Kidney capillary endothelial cell (primary cell): Measurements from ENCODE around the gene MAGEA11.
"Not testable (repeated sequence)": the region's sequence is repeated elsewhere in the genome, so short reads cannot be mapped to it uniquely, and the experiment has no call there.

ENCODE experiments used
- DNase-seq: peaks from one replicate; pipeline ENCODE4 v3.0.0-alpha.2; 2018; ENCODE audit warnings: low spot score

Gene MAGEA11, protein sequence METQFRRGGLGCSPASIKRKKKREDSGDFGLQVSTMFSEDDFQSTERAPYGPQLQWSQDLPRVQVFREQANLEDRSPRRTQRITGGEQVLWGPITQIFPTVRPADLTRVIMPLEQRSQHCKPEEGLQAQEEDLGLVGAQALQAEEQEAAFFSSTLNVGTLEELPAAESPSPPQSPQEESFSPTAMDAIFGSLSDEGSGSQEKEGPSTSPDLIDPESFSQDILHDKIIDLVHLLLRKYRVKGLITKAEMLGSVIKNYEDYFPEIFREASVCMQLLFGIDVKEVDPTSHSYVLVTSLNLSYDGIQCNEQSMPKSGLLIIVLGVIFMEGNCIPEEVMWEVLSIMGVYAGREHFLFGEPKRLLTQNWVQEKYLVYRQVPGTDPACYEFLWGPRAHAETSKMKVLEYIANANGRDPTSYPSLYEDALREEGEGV

DNA sequence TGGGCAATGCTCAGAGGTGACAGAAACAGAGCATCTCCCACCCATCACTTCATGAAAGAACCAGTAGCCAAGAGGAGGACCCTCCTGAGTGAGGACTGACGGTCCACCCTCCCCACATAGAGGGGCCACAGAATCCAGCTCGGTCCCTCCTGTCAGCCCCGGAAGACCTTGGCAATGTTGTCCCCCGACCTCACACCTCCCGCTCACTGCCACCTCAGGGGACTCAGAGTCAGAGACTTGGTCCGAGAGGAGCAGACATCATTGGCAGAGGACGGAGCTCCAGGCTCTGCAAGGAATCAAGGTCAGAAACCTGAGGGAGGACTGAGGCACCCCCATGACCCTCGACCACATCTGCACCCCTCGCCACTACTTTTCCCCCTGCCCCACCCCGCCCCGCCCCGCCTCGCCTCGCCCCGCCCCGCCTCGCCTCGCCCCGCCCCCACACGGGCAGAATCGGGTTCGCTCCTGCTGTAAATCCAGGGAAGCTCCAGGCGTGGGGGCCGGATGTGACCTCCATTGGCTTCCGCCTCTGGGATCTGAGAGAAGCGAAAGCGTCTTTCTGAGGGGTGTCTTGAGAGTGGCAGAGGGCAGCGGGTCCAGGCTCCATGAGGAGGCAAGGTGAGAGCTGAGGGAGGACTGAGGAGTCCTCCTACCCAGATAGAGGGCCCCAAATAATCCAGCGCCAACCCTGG is at the start of gene MAGEA11:
Gene MAGEA11 (plus strand): TSS at position 516 of the 692 bp plus-strand sequence. CDS start 1,100 bp downstream, outside the sequence.
- DNase-seq, result no peak

DNA sequence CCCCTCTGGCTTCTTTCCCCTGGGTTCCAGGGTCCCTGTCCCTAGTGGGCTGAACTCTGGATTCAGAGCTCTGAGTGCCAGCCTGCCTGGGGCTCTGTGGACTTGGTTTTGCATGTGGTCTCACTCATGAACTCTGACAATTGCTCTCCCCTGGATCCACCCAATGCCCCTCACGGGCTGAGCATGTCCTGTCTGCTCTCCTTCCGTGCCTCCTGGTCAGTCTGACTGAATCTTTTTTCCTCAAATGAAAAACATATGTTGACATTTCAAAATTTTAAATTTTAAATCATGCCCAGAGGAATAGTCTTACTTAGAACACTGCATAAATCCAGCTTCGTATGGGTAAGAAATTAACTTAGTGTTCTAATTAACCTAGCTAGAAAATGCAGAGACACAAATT is 36.8 kb upstream of the MAGEA11 start:
- DNase-seq, result not testable (repeated sequence)

DNA sequence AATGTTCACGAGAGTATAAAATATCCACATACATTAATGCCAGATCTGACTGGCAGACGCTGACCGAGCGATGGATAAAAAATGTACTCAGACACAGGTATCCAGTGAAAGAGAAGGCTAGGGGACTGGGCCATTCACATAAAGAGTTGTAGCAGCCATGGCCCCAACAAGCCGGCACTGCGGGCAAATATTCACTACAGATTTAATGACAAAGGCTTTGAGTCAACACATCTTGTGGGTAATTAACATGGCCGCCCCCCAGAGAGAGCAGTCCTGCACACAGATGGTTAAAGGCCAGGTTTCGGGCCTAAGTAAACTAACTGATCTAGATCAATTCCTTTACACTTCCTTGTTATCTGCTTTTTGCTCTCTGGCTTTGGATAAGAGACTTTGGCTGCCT is 36.3 kb upstream of the MAGEA11 start:
- DNase-seq, result not testable (repeated sequence)

GRCh38 chrX:149679164-149679678 is 32.6 kb upstream of the MAGEA11 start:
- DNase-seq, result not testable (repeated sequence)

- DNase-seq, result no peak
Measured at GRCh38 chrX:149681182-149681581, 30.7 kb upstream of the MAGEA11 start.

DNA sequence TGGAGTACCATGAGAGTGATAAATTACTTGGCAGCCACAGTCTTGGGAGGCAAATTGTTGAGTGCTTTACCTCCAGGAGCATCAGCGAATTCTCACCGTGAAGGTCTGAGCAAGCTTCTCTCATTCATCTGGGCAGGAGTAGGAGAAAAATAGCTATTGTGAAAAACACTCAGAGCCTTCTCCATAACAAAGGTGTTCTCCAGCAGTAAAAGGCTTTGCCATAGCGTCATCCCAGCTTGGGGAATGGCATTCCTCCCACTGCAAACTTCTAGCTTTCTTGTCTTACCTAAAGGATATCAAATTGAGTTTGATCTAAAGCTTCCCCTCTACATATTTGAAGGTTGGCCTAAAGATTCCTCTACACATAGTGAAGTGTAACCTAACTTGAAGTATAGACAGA is 29.8 kb upstream of the MAGEA11 start:
- no peak for DNase-seq

DNA sequence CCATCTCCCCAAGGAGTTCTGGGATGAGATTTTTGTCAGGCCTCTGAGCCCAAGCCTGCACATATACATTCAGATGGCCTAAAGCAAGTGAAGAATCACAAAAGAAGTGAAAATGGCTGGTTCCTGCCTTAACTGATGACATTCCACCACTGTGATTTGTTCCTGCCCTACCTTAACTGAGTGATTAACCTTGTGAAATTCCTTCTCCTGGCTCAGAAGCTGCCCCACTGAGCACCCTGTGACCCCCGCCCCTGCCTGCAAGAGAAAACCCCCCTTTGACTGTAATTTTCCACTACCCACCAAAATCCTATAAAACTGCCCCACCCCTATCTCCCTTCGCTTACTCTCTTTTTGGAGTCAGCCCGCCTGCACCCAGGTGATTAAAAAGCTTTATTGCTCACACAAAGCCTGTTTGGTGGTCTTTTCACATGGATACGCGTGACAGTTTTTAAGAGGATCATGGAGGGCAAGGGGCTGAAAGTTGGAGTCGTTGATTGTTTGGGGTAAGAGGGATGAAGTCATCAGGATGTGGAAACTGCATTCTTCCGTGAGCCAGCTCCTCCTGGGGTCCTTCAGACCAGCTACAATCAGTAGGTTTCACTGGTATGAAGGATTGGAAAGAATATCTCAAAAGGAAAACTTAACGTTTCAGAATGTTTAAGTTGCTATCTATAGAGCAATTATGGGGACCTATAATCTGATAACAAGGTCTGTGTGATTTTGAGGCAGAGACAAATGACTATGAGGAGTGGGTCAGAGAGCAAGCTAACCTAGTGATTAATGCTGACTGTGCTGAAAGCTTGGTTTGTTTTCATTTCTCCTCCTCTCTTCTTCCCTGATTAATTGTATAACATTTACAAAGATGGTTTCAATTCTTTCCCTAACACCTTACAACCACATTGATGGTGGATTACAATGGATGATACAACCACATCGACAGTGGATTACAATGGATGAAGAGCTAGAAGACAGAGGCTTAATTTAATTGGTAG is 28.6 kb upstream of the MAGEA11 start:
- no peak for DNase-seq

GRCh38 chrX:149683966-149684730 is 27.7 kb upstream of the MAGEA11 start:
- no peak for DNase-seq

DNA sequence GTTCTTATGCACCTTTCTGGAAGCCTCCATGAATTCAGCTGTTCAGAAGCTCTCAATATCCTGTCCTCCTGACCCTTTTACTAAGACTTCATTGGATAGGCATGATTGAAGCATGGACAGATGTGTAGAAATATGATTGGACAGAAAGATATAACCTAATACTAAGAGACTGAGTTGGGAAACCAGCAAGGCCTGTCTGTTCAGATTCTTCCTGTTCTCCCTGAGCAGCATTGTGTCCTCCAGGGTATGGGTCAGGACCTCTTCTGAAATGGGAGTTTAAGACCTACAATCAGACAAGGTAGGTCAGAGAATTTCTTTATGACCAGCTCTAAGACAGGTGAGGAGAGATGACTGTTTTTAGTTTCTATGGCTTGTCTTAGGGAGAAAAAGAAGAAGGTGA is 23.9 kb upstream of the MAGEA11 start:
- DNase-seq, result no peak

- DNase-seq, result no peak
Measured at GRCh38 chrX:149688552-149688951, 23.3 kb upstream of the MAGEA11 start.

GRCh38 chrX:149691794-149692193 is 20.1 kb upstream of the MAGEA11 start:
- no peak for DNase-seq

- not testable (repeated sequence) for DNase-seq
Measured at GRCh38 chrX:149692686-149693272, 19.1 kb upstream of the MAGEA11 start.

DNA sequence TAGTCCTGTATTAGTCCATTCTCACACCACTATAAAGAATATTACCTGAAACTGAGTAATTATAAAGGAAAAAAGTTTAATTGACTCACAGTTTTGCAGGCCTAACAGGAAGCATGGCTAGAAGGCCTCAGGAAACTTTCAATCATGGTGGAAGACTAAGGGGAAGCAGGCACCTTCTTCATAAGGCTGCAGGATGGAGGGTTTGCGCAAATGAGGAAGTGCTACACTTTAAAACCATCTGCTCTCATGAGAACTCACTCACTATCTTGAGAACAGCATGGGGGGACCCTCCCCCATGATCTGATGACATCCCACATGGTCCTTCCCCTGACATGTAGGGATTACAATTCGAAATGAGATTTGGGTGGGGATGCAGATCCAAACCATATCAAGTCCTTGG is 12.1 kb upstream of the MAGEA11 start:
- DNase-seq, result no peak

DNA sequence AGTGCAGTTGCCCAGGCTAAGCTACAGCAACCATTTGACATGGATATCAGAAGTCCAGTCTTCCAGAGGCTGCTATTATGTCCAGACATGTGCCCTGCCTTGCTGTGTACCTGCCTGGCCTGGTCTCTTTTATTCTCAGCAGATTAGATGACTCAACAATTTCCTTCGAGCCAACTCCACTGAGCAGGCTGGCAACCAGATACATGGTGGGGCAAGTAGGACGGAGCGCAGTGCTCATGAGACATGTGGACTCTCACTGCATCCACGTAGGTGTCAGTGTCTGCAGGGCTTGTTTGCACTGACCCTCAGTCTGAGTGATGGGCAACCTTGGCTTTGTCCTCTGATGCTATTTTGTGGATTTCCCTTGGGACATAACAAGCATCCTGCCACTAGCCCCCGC is 7.2 kb upstream of the MAGEA11 start:
- no peak for DNase-seq

DNA sequence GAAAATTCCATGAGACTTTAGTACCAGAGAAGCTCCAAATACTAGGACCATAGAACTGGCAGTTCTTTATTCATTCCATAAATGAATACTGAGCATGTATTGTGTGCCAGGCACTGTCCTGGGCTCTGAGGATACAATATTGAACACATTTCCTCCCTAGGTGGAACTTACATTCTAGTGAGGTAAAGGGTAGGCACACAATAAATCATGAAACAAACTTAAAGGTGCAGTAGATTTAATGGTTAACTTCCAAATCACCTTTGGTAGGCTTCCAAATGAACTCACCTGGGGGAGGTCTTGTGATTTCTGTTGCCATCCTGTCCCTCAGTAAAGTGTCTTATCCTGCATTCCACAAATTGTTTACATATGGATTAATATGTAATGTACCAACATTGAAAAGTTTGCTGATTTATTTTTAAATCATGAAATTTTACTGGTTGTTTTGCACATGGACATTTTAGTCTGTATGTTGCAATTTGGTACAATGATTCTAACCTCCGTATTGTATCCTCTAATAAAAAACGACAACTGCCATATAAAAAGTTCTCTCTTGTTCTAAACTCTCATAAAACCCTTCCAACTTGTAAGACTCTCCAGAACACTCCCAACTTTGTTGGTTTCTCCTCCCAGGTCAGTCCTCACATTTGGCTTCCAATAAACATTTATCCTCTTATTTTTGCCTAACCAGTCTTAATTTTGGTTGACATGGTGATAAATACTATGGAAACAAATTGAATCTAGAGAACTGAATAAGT is 4.5 kb upstream of the MAGEA11 start:
- DNase-seq, result no peak

DNA sequence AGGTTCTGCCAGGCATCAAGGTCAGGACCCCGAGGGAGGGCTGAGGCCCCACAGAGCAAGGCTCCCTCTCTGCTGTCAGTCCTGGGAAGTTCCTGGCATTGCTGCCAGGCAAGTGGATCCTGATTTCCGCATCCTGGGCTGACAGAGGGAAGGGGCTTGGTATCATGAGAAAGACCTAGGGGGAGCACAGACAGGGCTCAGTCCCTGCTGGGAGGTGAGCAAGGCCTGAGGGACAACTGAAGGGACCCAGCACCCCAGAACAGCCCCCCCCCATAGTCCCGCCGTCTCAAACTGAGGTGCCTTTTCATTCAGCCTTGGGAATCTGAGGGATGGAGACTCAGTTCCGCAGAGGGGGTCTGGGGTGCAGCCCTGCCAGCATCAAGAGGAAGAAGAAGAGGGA is 971 bp downstream of the MAGEA11 start:
- DNase-seq, result no peak

DNA sequence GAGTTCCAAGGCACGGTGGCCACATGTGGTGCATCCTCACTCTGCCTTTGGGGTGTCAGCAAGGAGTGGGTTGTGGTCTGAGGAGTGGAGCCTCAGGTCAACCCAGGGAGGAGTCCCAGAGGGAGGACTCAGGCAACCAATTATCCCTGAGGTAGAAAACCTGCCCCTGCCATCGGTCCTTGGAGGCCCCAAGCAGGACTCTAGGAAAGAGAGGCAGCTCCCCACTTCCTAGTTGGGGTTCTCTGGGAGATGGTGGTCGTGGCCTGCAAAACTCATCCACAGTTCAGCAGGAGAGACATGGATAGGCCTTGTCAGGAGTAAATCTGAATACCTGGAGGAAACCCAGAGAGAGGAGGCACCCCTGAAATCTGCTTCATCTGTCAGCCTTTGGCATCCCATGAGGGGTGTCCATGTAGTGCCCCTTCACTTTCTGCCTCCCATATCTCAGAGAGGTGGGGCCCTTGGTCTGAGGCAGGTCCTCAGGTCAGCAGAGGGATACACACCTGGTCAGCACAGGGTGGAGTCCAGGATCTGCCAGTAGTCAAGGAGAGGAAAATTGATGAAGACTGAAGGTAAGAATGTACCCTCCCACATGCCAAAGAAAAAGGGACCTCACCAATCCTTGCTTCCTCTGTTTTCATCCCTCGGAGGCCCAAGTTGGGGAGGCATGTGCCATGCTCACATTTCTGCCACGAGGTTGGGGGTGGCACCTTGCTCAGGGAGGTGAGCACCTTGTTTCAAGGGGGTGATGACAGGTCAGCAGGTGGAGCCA is 1.6 kb downstream of the MAGEA11 start:
- no peak for DNase-seq

DNA sequence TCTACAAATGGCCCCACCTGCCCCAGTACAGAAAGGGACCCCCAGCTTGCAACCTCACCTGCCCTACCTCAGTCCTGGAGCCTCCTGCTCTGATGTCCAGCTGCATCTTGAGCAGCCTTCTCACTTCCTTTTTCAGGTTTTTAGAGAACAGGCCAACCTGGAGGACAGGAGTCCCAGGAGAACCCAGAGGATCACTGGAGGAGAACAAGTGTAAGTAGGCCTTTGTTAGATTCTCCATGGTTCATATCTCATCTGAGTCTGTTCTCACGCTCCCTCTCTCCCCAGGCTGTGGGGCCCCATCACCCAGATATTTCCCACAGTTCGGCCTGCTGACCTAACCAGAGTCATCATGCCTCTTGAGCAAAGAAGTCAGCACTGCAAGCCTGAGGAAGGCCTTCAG is 3.6 kb downstream of the MAGEA11 start:
- DNase-seq, result no peak

- DNase-seq, result no peak
Measured at GRCh38 chrX:149716632-149717031, 4.8 kb downstream of the MAGEA11 start.
